Esophagus muscularis mucosa (tissue), 3 donors: ENCODE measurements around the gene UQCR10.

Experiments used
- POLR2A ChIP-seq: fragments of 450-650 bp; IDR thresholded peaks from one replicate; pipeline ENCODE4 v1.6.1; 2017; ENCODE audit warnings: antibody characterized with exemption, moderate library complexity, mild to moderate bottlenecking, low read depth
- POLR2AphosphoS5 ChIP-seq, 2 donors: sonication (generic); formaldehyde crosslinking; IDR thresholded peaks; one replicate each; pipeline ENCODE4 v1.6.1; 2017; ENCODE audit warnings: antibody characterized with exemption in 2 of 2
- TF ChIP-seq, protein P1 (sequence below), 3 experiments: fragments of 200-600 bp in 2 of 3; fragments of 450-650 bp in 1 of 3; sonication (generic) in 2 of 3; IDR thresholded peaks; one replicate each; pipeline ENCODE4 v1.5.1; 2017 to 2019; ENCODE audit warnings: antibody characterized with exemption in 3 of 3, mild to moderate bottlenecking in 2 of 3, moderate library complexity in 1 of 3

DNA sequence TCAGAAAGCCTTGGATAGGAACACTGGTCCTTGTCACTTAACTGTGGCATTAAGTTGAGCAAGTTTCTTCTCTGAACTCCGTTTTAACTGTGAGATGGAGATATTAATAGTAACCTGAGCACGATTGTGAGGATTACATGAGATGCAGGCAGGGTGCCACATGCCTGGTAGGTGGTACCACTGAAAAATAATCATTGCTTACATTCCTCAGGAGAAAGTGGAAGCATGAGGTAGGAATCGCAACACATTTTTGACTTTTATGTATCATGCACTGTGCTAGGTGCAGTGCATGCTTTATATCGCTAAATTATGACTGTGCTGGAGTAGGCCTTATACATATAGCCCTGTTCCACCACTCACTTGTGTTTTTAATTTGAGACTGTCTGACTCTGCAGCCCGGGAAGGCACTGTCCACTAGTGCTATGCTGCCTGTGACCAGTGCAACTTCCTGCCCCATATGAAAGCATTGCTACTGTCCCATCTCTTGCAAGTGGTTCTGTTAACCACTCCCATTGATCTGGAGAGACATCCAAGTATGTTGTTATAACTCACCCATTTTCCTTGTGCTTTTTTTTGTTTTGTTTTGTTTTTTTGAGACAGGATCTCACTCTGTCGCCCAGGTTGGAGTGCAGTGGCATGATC lies 1.0 kb downstream of the UQCR10 start:
- TF ChIP-seq, protein P1, sequence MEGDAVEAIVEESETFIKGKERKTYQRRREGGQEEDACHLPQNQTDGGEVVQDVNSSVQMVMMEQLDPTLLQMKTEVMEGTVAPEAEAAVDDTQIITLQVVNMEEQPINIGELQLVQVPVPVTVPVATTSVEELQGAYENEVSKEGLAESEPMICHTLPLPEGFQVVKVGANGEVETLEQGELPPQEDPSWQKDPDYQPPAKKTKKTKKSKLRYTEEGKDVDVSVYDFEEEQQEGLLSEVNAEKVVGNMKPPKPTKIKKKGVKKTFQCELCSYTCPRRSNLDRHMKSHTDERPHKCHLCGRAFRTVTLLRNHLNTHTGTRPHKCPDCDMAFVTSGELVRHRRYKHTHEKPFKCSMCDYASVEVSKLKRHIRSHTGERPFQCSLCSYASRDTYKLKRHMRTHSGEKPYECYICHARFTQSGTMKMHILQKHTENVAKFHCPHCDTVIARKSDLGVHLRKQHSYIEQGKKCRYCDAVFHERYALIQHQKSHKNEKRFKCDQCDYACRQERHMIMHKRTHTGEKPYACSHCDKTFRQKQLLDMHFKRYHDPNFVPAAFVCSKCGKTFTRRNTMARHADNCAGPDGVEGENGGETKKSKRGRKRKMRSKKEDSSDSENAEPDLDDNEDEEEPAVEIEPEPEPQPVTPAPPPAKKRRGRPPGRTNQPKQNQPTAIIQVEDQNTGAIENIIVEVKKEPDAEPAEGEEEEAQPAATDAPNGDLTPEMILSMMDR (IDR thresholded peaks at IDR 0.05), result no peak
- TF ChIP-seq POLR2A (no peak), POLR2AphosphoS5 (IDR thresholded peaks at IDR 0.05) (no peak)
